CD4-positive, alpha-beta T cell (primary cell): ENCODE results near the gene SECISBP2L. TPM values are rescaled to one million over a fixed set of nuclear protein-coding genes. Genes with fewer than 3 reads are reported as not detected.

Experiments used
- ATAC-seq: fragments of 200-7000 bp; cut with Tn5 transposase; one replicate; pipeline ENCODE4 v1.10.0; 2022; ENCODE audit warnings: mild to moderate bottlenecking; ENCODE audit not compliant: poor library complexity
- CTCF ChIA-PET: fragments of 350-600 bp; sonication (Branson Sonifier 250); formaldehyde crosslinking; loops from one replicate; lab custom pipeline; 2021; ENCODE audit warnings: antibody characterized with exemption, inconsistent platforms; lab: Charles Lee
- POLR2A ChIA-PET: fragments of 350-600 bp; sonication (Branson Sonifier 250); formaldehyde crosslinking; loops from one replicate; lab custom pipeline; 2021; ENCODE audit warnings: antibody characterized with exemption, inconsistent platforms; lab: Charles Lee
- DNase-seq, 14 experiments: peaks; one replicate each; pipeline ENCODE4 v3.0.0-alpha.2; 2013 to 2020; ENCODE audit warnings: mixed read lengths in 2 of 14
- H3K27ac ChIP-seq, 2 donors: one replicate each; pipeline versions ENCODE4 v1.5.1 to v1.7.0; 2013; ENCODE audit warnings: low read length in 2 of 2, low read depth in 1 of 2, mild to moderate bottlenecking in 1 of 2
- H3K27me3 ChIP-seq, 2 experiments: 1 replicate in 1 of 2; 2 replicates in 1 of 2; pipeline versions ENCODE4 v1.6.1 to v1.7.0; 2013; ENCODE audit warnings: low read length in 2 of 2, control low read depth in 1 of 2, mild to moderate bottlenecking in 1 of 2, moderate library complexity in 1 of 2; ENCODE audit not compliant: insufficient read depth in 2 of 2, control insufficient read depth in 1 of 2
- H3K36me3 ChIP-seq: one replicate; pipeline ENCODE4 v1.6.1; 2013; ENCODE audit warnings: low read length, control low read depth; ENCODE audit not compliant: insufficient read depth
- H3K4me1 ChIP-seq: one replicate; pipeline ENCODE4 v1.6.1; 2013; ENCODE audit warnings: low read length, control low read depth; ENCODE audit not compliant: insufficient read depth
- H3K4me3 ChIP-seq: one replicate; pipeline ENCODE4 v1.5.1; 2013; ENCODE audit warnings: mild to moderate bottlenecking, low read length, moderate library complexity
- H3K9me3 ChIP-seq, 2 experiments: 1 replicate in 1 of 2; 2 replicates in 1 of 2; pipeline versions ENCODE4 v1.6.1 to v1.7.0; 2013; ENCODE audit warnings: low read length in 2 of 2, mild to moderate bottlenecking in 2 of 2, control low read depth in 1 of 2, moderate library complexity in 1 of 2; ENCODE audit not compliant: control insufficient read depth in 1 of 2, insufficient read depth in 1 of 2
- H3K27ac Mint-ChIP-seq: one replicate; pipeline ENCODE4 v1.8.0; 2020; ENCODE audit warnings: mixed read lengths
- H3K27me3 Mint-ChIP-seq: one replicate; pipeline ENCODE4 v1.8.0; 2021; ENCODE audit warnings: mixed read lengths
- H3K36me3 Mint-ChIP-seq: one replicate; pipeline ENCODE4 v1.8.0; 2021; ENCODE audit warnings: low read depth, mixed read lengths
- H3K4me1 Mint-ChIP-seq: one replicate; pipeline ENCODE4 v1.8.0; 2021; ENCODE audit warnings: low read depth, mixed read lengths
- H3K4me3 Mint-ChIP-seq: one replicate; pipeline ENCODE4 v1.8.0; 2020; ENCODE audit warnings: mild to moderate bottlenecking, mixed read lengths
- H3K9me3 Mint-ChIP-seq: one replicate; pipeline ENCODE4 v1.8.0; 2020; ENCODE audit warnings: mixed read lengths
- intact Hi-C, 2 experiments: fragments of 100-400 bp; cut with DNase I in 1 of 2; cut with micrococcal nuclease in 1 of 2; formaldehyde crosslinking; loops; one replicate each; pipeline versions ENCODE4 v1.15.1 to v1.9.0; 2023 to 2025; cut with DNase I, micrococcal nuclease
- polyA plus RNA-seq, 2 donors: library from polyadenylated mRNA; unstranded; fragments of 120-200 nt; gene quantifications; one replicate each; pipeline ENCODE4 v1.2.1, GENCODE V29; 2013
- total RNA-seq, 174 experiments: library from RNA in 2 of 174; stranded (reverse) in 2 of 174; gene quantifications; one replicate each; pipeline ENCODE4 v1.2.3 and lab custom pipeline; 2021 to 2026
- TF ChIP-seq, protein P1 (sequence below): fragments of 200-600 bp; IDR thresholded peaks from one replicate; pipeline ENCODE4 v1.8.0; 2022; ENCODE audit warnings: antibody characterized with exemption, mild to moderate bottlenecking

Gene SECISBP2L, protein sequence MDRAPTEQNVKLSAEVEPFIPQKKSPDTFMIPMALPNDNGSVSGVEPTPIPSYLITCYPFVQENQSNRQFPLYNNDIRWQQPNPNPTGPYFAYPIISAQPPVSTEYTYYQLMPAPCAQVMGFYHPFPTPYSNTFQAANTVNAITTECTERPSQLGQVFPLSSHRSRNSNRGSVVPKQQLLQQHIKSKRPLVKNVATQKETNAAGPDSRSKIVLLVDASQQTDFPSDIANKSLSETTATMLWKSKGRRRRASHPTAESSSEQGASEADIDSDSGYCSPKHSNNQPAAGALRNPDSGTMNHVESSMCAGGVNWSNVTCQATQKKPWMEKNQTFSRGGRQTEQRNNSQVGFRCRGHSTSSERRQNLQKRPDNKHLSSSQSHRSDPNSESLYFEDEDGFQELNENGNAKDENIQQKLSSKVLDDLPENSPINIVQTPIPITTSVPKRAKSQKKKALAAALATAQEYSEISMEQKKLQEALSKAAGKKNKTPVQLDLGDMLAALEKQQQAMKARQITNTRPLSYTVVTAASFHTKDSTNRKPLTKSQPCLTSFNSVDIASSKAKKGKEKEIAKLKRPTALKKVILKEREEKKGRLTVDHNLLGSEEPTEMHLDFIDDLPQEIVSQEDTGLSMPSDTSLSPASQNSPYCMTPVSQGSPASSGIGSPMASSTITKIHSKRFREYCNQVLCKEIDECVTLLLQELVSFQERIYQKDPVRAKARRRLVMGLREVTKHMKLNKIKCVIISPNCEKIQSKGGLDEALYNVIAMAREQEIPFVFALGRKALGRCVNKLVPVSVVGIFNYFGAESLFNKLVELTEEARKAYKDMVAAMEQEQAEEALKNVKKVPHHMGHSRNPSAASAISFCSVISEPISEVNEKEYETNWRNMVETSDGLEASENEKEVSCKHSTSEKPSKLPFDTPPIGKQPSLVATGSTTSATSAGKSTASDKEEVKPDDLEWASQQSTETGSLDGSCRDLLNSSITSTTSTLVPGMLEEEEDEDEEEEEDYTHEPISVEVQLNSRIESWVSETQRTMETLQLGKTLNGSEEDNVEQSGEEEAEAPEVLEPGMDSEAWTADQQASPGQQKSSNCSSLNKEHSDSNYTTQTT
- total RNA-seq = 10 to 100 TPM; 55.9 to 56.0 TPM
- polyA plus RNA-seq (2013, experiment 1 of 2) = 26.2 TPM
- 27.5 TPM for polyA plus RNA-seq (2013, experiment 2 of 2)
- 37.6 to 194 (median 97.6) reads per million in 172 experiments for total RNA-seq (lab: John Stamatoyannopoulos, UW)

DNA sequence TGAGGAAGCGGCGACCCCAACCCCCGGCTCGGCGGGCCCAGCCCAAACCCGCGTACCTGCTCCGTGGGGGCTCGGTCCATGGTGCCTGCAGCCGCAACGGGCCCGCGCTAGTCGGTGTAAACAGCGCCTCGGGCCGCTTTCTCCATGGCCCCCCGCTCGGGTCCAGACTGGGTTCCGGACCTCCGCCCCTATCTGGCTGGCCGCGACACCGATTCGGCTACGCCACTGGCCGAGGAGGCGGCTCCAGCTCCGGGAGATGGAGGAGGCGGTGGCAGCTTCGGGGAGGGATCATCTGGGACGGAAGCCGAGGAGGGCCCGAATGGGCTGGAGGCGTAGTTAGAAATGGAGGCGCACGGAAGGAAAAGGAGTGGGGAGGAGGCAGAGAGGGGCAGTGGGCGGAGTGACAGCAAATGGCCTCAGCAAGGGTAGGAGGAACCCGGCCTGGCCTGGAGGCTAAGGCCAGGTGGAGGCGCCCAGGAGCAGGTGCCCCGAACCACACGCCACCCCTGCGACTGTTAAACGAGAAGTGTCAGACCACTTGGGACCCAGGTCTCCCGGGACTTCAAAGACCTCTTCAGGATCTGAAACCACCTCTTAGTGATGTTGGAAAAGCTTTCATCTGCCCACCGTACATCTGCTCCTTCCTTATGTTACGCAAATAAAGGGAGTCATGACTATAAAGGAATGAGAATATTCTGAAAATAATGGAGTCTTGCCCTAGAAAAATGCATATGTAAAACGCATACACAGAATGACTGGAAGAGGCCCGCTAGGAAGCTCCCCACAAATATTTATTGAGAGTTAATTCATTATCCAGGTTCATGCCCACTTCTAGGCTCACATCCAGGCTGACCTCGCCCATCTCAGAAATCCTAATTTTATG, at the start of gene SECISBP2L:
TSS of gene SECISBP2L (minus strand) at position 227 of the 883 bp plus-strand sequence. CDS start at position 80, 147 bp downstream.
- Mint-ChIP-seq H3K36me3 (peaks cover 20% of the 10 kb centered on the region), H3K9me3 (no peaks in the 10 kb centered on the region), H3K27me3 (no peaks in the 10 kb centered on the region), H3K4me1 (peaks cover 42% of the 10 kb centered on the region), H3K4me3 (peak within 1 kb of the TSS; percentile 98), H3K27ac (peak within 1 kb of the TSS; percentile 92)
- ATAC-seq (peak; percentile 95), DNase-seq (peak; percentile 79 to 95 (median 84))
- peaks cover 11% of the 10 kb centered on the region for H3K4me1 ChIP-seq
- ChIA-PET CTCF (interaction anchor here (0.7 to 2.0 kb wide), 7 partner anchors 10 to 169 kb away, joined by 3 to 7 read pairs (median 4); partner anchors contain the start of genes COPS2 and EID1), POLR2A (interaction anchor here (0.6 to 2.7 kb wide), 12 partner anchors 9 to 574 kb away, joined by 4 to 23 read pairs (median 6); partner anchors contain the start of genes CEP152, COPS2, DTWD1 and EID1)
- H3K27ac ChIP-seq = peak within 1 kb of the TSS; percentile 5 to 52
- intact Hi-C loops = loop anchor here (2.0 to 10.0 kb wide), 8 partner anchors 78 to 1638 kb away; partner anchors contain the start of genes EID1 (in 2 of the 2), CEP152 (in 1 of the 2), COPS2 (in 1 of the 2) and GABPB1 (in 1 of the 2)
- H3K36me3 ChIP-seq = no peaks in the 10 kb centered on the region
- H3K4me3 ChIP-seq = peak within 1 kb of the TSS; percentile 66
- TF ChIP-seq, protein P1, sequence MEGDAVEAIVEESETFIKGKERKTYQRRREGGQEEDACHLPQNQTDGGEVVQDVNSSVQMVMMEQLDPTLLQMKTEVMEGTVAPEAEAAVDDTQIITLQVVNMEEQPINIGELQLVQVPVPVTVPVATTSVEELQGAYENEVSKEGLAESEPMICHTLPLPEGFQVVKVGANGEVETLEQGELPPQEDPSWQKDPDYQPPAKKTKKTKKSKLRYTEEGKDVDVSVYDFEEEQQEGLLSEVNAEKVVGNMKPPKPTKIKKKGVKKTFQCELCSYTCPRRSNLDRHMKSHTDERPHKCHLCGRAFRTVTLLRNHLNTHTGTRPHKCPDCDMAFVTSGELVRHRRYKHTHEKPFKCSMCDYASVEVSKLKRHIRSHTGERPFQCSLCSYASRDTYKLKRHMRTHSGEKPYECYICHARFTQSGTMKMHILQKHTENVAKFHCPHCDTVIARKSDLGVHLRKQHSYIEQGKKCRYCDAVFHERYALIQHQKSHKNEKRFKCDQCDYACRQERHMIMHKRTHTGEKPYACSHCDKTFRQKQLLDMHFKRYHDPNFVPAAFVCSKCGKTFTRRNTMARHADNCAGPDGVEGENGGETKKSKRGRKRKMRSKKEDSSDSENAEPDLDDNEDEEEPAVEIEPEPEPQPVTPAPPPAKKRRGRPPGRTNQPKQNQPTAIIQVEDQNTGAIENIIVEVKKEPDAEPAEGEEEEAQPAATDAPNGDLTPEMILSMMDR = no peak
- no peaks in the 10 kb centered on the region for H3K9me3 ChIP-seq
- H3K27me3 ChIP-seq = no peaks in the 10 kb centered on the region

DNA sequence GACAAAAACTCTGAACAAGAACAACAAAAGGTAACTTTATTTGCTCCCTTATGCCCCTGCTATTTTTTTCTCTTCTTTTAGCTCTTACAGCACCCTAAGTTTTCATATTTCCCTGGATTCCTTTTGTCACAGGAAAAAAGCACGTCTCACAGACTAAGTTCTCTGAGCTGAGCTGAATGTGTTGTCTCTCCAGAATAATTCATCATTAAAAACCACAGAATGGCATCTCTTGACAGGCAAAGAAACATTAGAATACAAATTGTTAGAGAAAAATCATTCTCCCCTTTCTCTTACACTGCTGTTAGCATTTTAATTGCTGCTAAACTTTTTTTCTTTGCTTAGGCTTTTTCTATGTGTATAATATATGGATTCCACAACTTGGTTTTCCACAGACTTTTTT, 48.7 kb upstream of the SECISBP2L start:
- no peak for DNase-seq
- TF ChIP-seq, protein P1 = no peak
- H3K36me3 ChIP-seq = no peaks in the 10 kb centered on the region
- POLR2A ChIA-PET = no interaction called here
- CTCF ChIA-PET = interaction anchor here (0.6 to 1.1 kb wide), 3 partner anchors 32 to 159 kb away, joined by 3 to 4 read pairs (median 3); no protein-coding TSS in a partner anchor
- Mint-ChIP-seq H3K4me1 (no peaks in the 10 kb centered on the region), H3K9me3 (no peaks in the 10 kb centered on the region), H3K27me3 (no peaks in the 10 kb centered on the region), H3K27ac (no peak overlapping the region), H3K36me3 (no peaks in the 10 kb centered on the region), H3K4me3 (no peak overlapping the region)
- H3K4me3 ChIP-seq = no peak overlapping the region
- H3K27ac ChIP-seq = no peak overlapping the region
- H3K9me3 ChIP-seq = no peaks in the 10 kb centered on the region
- no peaks in the 10 kb centered on the region for H3K4me1 ChIP-seq
- intact Hi-C loops = no loop called here
- no peak for ATAC-seq
- H3K27me3 ChIP-seq = no peaks in the 10 kb centered on the region
